Common myeloid progenitor, CD34-positive (primary cell): ENCODE data around the gene CRELD1. TPM values are rescaled to one million over a fixed set of nuclear protein-coding genes. Genes with fewer than 3 reads are reported as not detected.

Experiments used
- CTCF ChIA-PET: fragments of 350-600 bp; sonication (Branson Sonifier 250); formaldehyde crosslinking; loops from one replicate; lab custom pipeline; 2021; ENCODE audit warnings: antibody characterized with exemption; lab: Charles Lee
- POLR2A ChIA-PET: fragments of 350-600 bp; sonication (Branson Sonifier 250); formaldehyde crosslinking; loops from one replicate; lab custom pipeline; 2021; ENCODE audit warnings: antibody characterized with exemption; lab: Charles Lee
- DNase-seq, 3 donors: peaks; one replicate each; pipeline versions ENCODE4 v3.0.0 to v3.0.0-alpha.2; 2013
- H3K27ac ChIP-seq, 2 experiments: 1 replicate in 1 of 2; 2 replicates in 1 of 2; pipeline ENCODE4 v1.7.0; 2013; ENCODE audit warnings: inconsistent platforms in 2 of 2, low read length in 2 of 2, mild to moderate bottlenecking in 2 of 2, low read depth in 1 of 2, moderate library complexity in 1 of 2; ENCODE audit not compliant: severe bottlenecking in 2 of 2, insufficient read depth in 1 of 2, poor library complexity in 1 of 2
- H3K27me3 ChIP-seq, 5 experiments: replicated peaks in 2 of 5; 1 replicate in 3 of 5; 2 replicates in 2 of 5; pipeline versions ENCODE4 v1.6.1 to v1.7.0; 2013; ENCODE audit warnings: low read length in 4 of 5, mild to moderate bottlenecking in 2 of 5, moderate library complexity in 2 of 5, inconsistent platforms in 1 of 5; ENCODE audit not compliant: insufficient read depth in 5 of 5, control insufficient read depth in 4 of 5
- H3K36me3 ChIP-seq, 4 experiments: 1 replicate in 2 of 4; 2 replicates in 2 of 4; pipeline versions ENCODE4 v1.6.1 to v1.7.0; 2013; ENCODE audit warnings: low read length in 3 of 4, control low read depth in 1 of 4, mild to moderate bottlenecking in 1 of 4; ENCODE audit not compliant: control insufficient read depth in 4 of 4, insufficient read depth in 4 of 4
- H3K4me1 ChIP-seq, 4 experiments: 1 replicate in 3 of 4; 2 replicates in 1 of 4; pipeline versions ENCODE4 v1.6.1 to v1.7.1; 2013; ENCODE audit warnings: low read length in 3 of 4, mild to moderate bottlenecking in 3 of 4, control low read depth in 1 of 4, inconsistent platforms in 1 of 4, moderate library complexity in 1 of 4; ENCODE audit not compliant: control insufficient read depth in 4 of 4, insufficient read depth in 4 of 4; ENCODE audit errors: control extremely low read depth in 1 of 4
- H3K4me3 ChIP-seq, 7 experiments: 1 replicate in 4 of 7; 2 replicates in 3 of 7; pipeline versions ENCODE4 v1.5.1 to v1.7.0; 2013; ENCODE audit warnings: mild to moderate bottlenecking in 7 of 7, low read length in 6 of 7, moderate library complexity in 6 of 7, inconsistent platforms in 2 of 7, low read depth in 2 of 7, control low read depth in 1 of 7; ENCODE audit not compliant: insufficient read depth in 4 of 7, control insufficient read depth in 1 of 7; ENCODE audit errors: extremely low read depth in 1 of 7
- H3K9me3 ChIP-seq, 5 experiments: 1 replicate in 4 of 5; 2 replicates in 1 of 5; pipeline versions ENCODE4 v1.6.1 to v1.7.1; 2013; ENCODE audit warnings: low read length in 4 of 5, mild to moderate bottlenecking in 2 of 5, inconsistent platforms in 1 of 5, low read depth in 1 of 5, moderate library complexity in 1 of 5; ENCODE audit not compliant: control insufficient read depth in 4 of 5, insufficient read depth in 2 of 5; ENCODE audit errors: control extremely low read depth in 1 of 5
- WGBS: methylation state at CpG from one replicate; pipeline ENCODE4 v1.1.5; 2013; ENCODE audit not compliant: insufficient coverage; 5-methylcytosine and 5-hydroxymethylcytosine counted together
- polyA plus RNA-seq: library from polyadenylated mRNA; unstranded; fragments of 120-200 nt; gene quantifications from one replicate; pipeline ENCODE4 v1.2.1, GENCODE V29; 2013

The CRELD1 gene
- 21.7 TPM for polyA plus RNA-seq

GRCh38 chr3:9933561-9934234, at the start of gene CRELD1:
Gene CRELD1, plus strand, starts transcription at chr3:9933834. Its CDS starts 605 bp downstream, at chr3:9934439.
- Histone ChIP-seq H3K4me3 (peak within 1 kb of the TSS; percentile 27 to 87 (median 76)), H3K4me1 (peaks cover 5 to 31% (median 26%) of the 10 kb centered on the region in 4 experiments), H3K27ac (peak within 1 kb of the TSS; percentile 98 to 99), H3K27me3 (no peaks in the 10 kb centered on the region), H3K9me3 (peaks cover 0 to 4% (median 0%) of the 10 kb centered on the region in 5 experiments), H3K36me3 (peaks cover 6 to 29% (median 16%) of the 10 kb centered on the region in 4 experiments)
- ChIA-PET CTCF (interaction anchor here (1.0 to 4.1 kb wide), 20 partner anchors 9 to 93 kb away, joined by 3 to 22 read pairs (median 5); partner anchors contain the start of genes IL17RE, JAGN1 and PRRT3), POLR2A (interaction anchor here (0.6 to 2.9 kb wide), 18 partner anchors 9 to 387 kb away, joined by 3 to 21 read pairs (median 5); partner anchors contain the start of genes EMC3, FANCD2, IL17RC and RPUSD3)
- peak; percentile 95 to 98 (median 98) for DNase-seq
- under 1% methylated on average over 46 of the region's 50 CpGs for WGBS

- no peak overlapping the region for H3K4me3 ChIP-seq
- no peak overlapping the region for H3K27ac ChIP-seq
- ChIA-PET POLR2A (no interaction called here), CTCF (interaction anchor here (0.9 to 2.4 kb wide), 4 partner anchors 20 to 48 kb away, joined by 3 to 11 read pairs (median 3); partner anchors contain the start of gene CRELD1)
- no peaks in the 10 kb centered on the region for H3K27me3 ChIP-seq
- H3K4me1 ChIP-seq, result no peaks in the 10 kb centered on the region
- 91% methylated on average over 7 of the region's 11 CpGs for WGBS
- DNase-seq, result no peak
- no peaks in the 10 kb centered on the region for H3K9me3 ChIP-seq
- no peaks in the 10 kb centered on the region for H3K36me3 ChIP-seq
Observed at GRCh38 chr3:9884555-9885165, 49.0 kb upstream of the CRELD1 start.

GRCh38 chr3:9886328-9886727, 47.3 kb upstream of the CRELD1 start:
- H3K9me3 ChIP-seq, result no peaks in the 10 kb centered on the region
- H3K27ac ChIP-seq, result no peak overlapping the region
- no peaks in the 10 kb centered on the region for H3K36me3 ChIP-seq
- no peak for DNase-seq
- ChIA-PET POLR2A (no interaction called here), CTCF (interaction anchor here (1.1 kb wide), 1 partner anchor 16 kb away, joined by 3 read pairs; the partner anchor contains the start of gene IL17RE)
- H3K27me3 ChIP-seq, result no peaks in the 10 kb centered on the region
- H3K4me3 ChIP-seq, result no peak overlapping the region
- peaks cover 3 to 9% (median 7%) of the 10 kb centered on the region in 4 experiments for H3K4me1 ChIP-seq

GRCh38 chr3:9887480-9887879, 46.2 kb upstream of the CRELD1 start:
- CTCF ChIA-PET, result no interaction called here

GRCh38 chr3:9888540-9888939, 45.1 kb upstream of the CRELD1 start:
- Histone ChIP-seq H3K4me3 (no peak overlapping the region), H3K27ac (no peak overlapping the region), H3K27me3 (no peaks in the 10 kb centered on the region), H3K4me1 (peaks cover 7 to 24% (median 21%) of the 10 kb centered on the region in 4 experiments), H3K9me3 (no peaks in the 10 kb centered on the region), H3K36me3 (peaks cover 4 to 13% (median 9%) of the 10 kb centered on the region in 4 experiments)
- CTCF ChIA-PET, result interaction anchor here (0.9 to 1.2 kb wide), 2 partner anchors 14 to 26 kb away, joined by 3 to 4 read pairs; partner anchors contain the start of gene IL17RE
- DNase-seq, result no peak
- WGBS, result 100% methylated on average over 1 of the region's 3 CpGs
- POLR2A ChIA-PET, result interaction anchor here (0.6 kb wide), 1 partner anchor 45 kb away, joined by 3 read pairs; the partner anchor contains the start of gene CRELD1

More at GRCh38 chr3:9887480-9887879, 46.2 kb upstream of the CRELD1 start:
- Histone ChIP-seq H3K36me3 (peaks cover 0 to 2% (median under 1%) of the 10 kb centered on the region in 4 experiments), H3K4me1 (peaks cover 3 to 15% (median 12%) of the 10 kb centered on the region in 4 experiments), H3K4me3 (no peak overlapping the region), H3K27ac (no peak overlapping the region), H3K27me3 (no peaks in the 10 kb centered on the region), H3K9me3 (no peaks in the 10 kb centered on the region)
- POLR2A ChIA-PET, result no interaction called here
- WGBS, result 90% methylated on average over 4 of the region's 5 CpGs
- no peak for DNase-seq

GRCh38 chr3:9889405-9889804, 44.2 kb upstream of the CRELD1 start:
- DNase-seq, result no peak
- ChIA-PET POLR2A (interaction anchor here (0.8 kb wide), 1 partner anchor 22 kb away, joined by 3 read pairs; no protein-coding TSS in a partner anchor), CTCF (interaction anchor here (0.9 to 1.3 kb wide), 3 partner anchors 13 to 25 kb away, joined by 3 to 4 read pairs (median 3); partner anchors contain the start of gene IL17RE)
- 100% methylated on average over 2 of the region's 5 CpGs for WGBS
- H3K4me3 ChIP-seq, result no peak overlapping the region
- peaks cover 14 to 32% (median 26%) of the 10 kb centered on the region in 4 experiments for H3K4me1 ChIP-seq
- no peaks in the 10 kb centered on the region for H3K9me3 ChIP-seq
- no peaks in the 10 kb centered on the region for H3K27me3 ChIP-seq
- H3K27ac ChIP-seq, result no peak overlapping the region
- H3K36me3 ChIP-seq, result peaks cover 4 to 17% (median 11%) of the 10 kb centered on the region in 4 experiments
